Measurements from ENCODE around the gene FGFR2.

FGFR2 gene

DNA sequence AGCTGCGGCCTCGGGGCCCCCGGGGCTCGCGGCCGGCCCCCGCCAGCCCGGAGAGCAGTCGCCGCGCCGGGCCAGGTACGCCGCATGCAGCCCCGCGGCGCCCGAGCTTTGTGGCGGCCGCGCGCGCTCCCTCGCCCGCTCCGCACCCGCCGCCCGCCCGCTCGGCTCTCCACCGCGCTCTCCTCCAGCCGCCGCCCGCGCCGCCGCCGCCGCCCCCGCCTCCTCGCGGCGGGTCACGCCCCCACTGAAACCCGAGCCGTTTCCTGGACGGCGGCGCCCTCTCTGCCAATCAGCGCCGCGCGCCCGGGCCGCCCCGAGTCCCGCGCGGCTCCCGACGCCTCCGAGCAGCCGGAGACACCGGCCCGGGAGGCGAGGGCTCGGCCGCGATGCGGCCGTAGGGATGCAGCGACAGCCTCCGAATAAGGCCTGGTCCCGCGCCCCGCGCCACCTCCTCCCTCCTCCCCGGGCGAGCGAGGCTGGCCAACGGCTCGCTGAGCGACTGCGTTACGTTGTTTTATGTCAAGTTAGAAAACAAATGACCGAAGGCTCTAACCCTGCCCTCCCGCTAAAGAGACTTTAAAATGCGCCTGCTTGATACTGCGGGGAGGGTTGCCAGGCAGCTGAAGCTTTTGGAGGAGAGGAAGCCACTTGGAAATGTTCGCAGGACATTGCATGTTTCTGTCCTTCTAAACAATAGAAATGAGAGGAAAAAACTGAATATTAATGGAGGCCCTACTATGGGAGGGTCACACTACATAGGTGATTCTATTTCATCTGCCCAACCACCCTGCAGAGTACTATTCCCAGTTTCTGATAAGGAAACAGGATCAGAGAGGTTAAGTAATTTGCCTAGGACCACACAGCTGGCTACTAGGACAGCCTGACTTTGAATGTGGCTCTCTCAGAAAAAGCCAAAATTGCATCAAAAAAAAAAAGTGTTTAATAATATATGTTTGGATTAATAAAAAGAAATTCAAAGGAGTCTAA is at the start of gene FGFR2:
FGFR2 (minus strand) TSS at position 182 of the 987 bp plus-strand sequence. CDS start 4,627 bp downstream, outside the sequence.
- DNase-seq: no peak

DNA sequence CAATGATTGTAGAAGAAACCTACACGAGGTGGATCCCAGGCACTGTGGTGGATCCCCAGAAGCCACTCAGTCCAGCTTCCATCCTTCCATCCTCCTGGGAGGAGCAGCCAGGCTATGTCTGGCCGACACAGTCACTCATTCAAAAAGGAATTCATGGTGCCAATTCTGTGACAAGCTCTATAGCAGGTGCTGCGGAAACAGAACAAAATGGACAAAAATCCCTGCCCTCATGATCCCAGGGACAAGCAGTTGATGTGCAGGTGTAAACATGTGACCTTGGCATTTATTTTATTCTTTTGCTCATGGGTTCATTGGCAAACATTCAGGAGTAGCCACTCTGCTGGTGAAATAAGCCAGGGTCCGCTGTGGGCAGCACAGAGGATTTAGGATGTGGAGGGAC is 49.2 kb upstream of the FGFR2 start:
- no peak for DNase-seq

DNA sequence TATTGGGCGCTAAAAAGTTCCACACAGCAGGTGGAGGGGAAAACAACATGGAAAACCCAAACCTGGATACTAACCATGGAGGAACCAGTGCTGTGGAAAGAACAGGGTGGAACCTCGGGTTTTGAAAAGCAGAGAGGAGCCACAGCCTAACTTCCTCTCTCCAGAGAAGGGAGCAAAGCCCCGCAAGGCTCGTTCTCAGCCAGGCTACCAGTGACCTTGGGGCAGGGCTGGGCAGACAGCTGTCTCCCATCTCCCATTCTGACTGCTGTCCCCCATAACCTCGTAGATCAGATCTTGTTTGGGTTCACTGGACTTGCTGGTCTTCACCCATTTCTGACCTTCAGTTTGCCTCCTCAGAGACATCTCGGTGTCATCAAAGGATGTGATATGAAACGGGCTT is 47.5 kb upstream of the FGFR2 start:
- no peak for DNase-seq

DNA sequence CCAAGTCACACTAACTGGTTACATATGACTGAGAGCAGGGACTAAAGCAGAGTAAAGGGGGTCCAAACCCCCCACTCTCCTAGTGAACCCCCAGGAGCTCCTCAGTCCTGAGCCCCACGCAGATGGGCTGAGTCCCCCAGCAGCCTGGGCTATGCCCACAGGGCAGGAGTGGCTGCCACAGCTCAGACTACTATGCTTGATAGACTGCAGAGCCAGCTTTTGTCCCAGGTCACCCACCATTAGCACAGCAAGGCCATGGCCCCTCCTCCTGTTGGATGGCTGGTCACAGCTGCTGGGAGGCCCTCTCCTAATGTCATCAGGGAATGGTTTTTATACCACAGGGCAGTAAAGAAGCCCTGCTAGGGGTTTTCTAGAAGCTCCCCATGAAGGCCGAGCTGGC is 46.3 kb upstream of the FGFR2 start:
- no peak for DNase-seq

DNA sequence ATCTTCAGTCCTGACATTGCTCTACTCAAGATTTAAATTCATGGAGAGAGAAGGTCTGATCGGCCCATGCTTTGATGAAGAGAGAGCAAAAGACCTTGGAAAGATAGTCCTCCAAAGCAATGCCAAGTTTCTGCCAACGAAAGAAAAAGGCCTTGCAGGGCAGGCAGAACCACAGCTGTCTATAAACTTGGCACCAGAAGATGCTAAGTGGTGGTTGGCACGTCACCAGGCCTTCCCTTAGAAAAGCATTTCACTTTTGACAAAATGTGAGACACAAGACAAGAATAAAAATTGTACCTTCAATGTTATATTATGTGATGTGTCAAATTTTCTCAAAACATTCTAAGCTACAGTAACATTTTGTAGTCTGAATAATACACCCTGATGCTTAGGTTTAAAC is 42.0 kb upstream of the FGFR2 start:
- DNase-seq: no peak

DNA sequence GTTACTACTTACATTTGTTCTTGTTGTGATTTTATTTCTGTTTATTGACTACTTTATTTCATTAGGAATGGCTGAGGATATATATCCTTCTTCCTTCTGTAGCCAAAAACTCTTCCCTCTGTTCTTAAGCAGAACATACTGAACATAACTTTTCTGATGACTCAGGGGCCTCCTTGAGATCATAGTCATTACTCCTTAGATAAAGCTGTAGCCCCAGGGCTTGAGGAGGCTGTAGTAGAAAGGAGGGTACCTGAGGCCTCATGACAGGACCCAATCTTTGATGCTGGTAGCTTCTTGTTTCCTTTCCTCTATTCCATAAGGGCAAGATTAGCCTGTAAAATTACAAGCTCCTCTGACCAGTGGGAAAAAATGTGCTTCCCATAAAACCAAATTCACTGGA is 41.2 kb upstream of the FGFR2 start:
- DNase-seq: no peak

DNA sequence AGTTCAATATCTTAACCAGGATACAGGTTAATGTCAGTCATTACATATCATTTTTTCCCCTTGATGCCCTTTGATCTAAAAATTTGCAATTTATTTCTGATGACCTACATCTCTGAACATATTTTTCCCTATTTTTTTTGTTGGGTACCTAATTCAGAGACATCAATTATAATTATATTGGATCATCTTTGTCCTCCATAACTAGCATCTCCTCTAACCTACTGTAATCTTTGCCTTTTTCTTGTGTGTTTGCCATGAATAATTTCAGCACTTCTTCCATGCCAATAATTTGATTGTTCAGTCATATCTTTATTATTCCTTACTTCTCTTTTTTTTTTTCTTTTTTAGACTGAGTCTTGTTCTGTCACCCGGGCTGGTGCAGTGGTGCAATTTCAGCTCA is 39.2 kb upstream of the FGFR2 start:
- DNase-seq: no peak

DNA sequence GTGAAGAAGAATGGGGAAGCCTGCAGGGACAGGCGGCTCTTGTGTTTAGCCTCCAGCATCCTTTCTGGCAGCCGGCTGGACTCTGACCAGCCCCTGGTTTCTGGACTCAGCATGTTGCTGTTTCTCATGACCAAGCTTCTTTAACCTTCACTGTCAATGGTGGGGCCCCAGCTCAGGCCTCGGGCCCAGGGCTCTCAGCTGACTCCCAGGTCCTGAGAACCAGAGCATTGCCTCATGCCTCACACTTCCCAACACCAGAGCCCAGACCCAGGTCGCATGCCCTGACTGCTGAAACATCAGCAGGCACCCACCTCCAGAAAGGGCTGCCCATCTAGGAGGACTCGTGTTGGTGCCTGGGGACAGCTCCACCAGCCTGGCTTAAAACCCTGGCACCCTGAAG is 34.8 kb upstream of the FGFR2 start:
- no peak for DNase-seq

DNA sequence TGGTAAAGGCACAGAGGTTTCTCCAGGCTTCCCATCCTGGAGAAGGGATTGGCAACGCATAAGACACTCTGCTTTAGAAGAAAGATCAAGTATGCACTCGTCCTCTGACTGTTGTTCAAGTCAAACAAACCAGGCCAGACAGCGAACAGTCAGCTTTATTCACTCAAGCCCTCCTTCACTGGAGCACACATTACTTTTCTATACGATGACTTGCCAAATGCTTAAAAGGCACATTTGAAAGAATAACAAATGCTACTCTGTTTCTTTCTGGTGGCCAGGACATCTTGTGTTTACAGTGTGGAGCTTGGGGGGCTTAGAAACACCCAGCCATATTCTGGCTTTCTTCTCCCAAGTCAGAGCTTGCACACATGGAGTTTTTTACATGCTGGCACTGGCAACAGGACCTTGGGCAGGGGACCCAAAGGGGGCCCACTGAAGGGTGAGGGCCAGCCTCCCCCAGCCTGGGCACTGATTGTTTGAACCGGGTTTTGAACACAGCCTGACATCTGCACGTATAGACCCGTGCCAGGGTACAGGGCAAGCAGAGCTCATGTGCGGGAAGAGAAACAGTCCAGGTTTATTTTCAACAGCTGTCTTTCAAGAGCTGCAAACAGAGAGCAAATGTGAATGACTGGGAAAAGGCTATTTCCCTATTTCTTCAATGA is 33.3 kb upstream of the FGFR2 start:
- no peak for DNase-seq

DNA sequence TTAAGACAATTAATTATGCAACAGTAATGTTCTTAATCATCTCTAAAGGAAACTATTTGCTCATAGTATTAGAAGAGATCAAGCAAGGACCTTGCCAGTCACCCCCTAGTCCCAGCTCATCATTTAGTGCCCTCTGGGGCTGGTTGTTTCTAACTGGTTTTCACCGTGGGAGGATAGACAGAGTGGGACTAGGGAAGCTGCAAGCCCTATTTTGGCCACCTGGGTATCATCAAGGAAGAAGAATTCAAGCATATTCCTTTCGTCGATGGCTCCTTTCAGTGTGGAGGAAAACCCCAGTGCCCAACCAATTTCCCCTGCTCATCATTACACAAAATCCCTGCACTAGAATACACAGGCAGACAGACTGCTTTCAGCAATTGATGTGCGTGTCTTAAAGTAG is 30.6 kb upstream of the FGFR2 start:
- DNase-seq: no peak

DNA sequence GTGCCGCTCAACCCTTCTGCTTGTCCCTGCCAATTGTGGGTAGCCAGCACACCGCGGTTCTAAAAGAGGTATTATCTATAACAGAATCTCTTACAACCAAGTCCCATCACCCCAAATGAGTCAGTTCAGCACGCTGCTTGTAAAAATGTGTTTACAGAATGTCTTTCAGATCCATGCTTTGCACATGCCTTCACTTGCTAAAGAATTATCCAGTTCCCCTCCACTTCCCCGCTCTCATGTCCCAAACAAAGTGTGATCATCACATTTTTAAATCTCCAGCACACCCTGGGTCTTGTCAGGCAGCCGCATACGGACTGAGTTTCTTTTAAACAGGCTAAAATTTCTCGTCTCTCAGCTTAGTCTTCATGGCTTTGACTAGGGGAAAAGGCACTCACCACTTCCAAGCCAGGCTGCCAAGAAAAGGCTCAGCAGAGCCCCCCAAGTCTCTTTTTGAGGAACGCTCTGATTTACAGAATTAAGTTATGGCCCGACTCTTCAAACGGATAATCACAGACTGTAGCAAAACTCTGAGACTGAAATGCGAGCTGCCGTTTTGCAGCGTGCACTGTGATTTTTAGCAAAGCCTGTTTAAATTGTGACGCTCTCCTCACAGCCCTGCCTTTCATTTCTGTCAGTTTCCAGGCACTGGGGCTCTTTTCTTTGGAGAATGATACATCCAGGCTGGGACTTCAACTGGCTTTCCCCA is 29.8 kb upstream of the FGFR2 start:
- no peak for DNase-seq

DNA sequence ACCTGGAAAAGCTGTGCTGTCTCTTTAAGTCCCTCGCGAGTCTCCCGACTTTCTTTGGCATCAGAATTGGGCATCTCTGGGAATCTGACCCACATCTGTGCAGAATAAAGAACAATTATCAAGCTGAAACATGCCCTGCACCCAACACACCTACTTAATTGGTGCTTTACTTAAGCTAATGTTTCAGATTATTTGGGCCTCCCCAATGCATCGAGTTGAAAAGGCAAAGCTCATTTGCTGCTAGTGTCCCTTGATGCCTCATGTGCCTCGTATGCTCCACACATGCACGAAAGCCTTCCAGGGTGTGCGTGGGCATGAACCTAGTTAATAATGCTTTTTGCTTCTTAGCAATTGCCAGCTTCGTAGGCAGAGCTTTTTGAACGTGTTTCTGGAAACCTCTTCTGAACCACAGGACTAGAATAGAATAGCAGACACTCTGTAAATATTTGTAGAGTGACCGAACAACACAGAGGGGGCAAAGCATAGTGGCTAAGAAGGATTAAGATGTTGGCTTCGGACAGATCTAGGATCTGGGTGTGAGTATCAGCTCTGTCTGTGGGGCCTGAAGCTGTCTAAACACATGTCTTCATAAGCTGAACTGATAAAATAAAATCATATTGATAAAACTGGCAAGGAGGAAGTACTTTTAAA is 26.7 kb upstream of the FGFR2 start:
- DNase-seq: no peak

DNA sequence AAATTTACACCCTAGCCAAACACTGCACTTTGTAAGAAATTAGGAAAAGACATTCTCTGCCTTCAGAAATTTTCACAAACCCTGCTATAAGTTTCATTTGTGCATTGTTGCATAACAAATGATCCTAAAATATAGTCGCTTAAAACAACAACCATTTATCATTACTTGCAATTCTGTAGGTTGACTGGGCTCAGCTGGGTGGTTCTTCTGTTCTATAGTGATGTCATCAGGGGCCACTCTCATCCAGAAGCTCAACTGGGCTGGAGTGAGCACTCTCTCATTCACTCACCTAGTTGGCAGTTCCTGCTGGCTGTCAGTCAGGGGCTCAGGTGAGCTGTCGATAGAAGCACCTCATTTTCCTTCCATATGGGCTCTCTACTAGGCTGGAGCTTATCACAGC is 20.7 kb upstream of the FGFR2 start:
- DNase-seq: no peak

DNA sequence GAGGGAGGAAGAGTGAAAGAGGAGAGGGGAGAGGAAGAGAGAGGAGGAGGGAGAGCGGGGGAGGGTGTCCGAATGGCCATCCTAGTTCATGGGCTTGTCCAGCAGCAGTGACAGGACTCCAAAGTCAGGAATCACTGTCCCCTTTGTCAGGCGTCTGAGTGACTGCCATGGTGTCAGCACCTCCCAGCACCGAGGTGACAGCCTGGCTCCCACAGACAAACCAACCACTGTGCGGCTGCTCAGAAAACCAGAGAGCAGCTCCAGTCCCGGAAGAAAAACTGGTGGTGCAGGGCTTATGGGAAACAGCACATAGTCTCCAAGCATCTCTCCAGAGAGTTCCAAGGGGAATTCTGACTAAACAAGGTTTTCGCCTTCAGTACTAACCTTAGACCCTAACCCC is 18.9 kb upstream of the FGFR2 start:
- no peak for DNase-seq

DNA sequence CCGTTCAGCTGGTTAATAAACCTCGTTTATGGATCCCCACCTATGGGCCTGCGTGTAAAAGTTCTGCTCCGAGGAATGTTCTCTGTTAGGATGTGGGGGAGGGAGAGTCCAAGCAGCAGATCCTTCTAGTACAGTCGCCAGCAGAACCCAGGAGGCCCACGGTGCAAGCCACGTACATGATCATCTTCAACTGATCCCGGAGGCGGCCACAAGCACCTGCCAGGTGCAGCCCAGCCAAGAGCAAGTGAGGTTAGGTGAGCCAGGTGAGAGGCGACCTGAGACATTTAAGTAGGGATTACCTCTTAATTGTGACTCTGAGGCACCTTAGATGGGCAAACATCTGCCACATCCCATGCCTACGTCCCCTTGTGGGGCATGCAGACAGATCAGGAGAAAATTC is 18.0 kb upstream of the FGFR2 start:
- no peak for DNase-seq

DNA sequence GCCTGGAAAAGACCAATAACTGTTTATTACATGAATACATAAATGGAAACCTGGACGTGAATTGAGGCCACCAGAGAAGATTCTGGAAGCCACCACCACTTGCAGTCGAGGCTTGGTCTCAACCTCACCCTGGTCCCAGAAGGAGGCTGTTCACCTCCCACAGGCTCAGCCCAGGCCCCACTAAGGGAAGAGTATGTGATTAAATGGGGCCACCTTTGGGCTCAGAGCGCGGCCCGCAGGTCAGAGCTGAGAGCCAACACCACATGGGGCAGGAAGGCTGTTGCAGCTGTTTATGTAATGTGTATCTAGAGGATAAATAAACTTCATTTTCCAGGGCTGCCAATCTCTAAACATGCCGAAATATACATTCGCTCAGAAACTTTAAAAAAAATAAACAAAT is 17.6 kb upstream of the FGFR2 start:
- no peak for DNase-seq

DNA sequence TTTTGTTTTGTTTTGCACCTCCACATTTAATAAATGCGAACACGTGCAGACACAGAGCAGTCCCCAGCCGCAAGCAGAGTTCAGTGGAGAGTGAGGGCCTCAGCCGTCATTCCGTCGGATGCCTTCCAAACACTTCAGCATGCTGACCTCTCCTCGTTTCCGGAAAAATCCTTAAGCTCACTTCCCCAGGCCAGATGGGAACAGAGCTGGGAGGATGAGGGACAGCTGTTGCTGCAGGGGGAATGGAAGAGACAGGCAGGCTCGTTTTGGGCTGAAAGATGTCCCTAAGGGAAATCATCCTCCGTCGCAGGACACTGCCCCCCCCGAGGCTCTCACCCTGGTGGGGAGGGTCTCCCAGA is 17.2 kb upstream of the FGFR2 start:
- DNase-seq: no peak

DNA sequence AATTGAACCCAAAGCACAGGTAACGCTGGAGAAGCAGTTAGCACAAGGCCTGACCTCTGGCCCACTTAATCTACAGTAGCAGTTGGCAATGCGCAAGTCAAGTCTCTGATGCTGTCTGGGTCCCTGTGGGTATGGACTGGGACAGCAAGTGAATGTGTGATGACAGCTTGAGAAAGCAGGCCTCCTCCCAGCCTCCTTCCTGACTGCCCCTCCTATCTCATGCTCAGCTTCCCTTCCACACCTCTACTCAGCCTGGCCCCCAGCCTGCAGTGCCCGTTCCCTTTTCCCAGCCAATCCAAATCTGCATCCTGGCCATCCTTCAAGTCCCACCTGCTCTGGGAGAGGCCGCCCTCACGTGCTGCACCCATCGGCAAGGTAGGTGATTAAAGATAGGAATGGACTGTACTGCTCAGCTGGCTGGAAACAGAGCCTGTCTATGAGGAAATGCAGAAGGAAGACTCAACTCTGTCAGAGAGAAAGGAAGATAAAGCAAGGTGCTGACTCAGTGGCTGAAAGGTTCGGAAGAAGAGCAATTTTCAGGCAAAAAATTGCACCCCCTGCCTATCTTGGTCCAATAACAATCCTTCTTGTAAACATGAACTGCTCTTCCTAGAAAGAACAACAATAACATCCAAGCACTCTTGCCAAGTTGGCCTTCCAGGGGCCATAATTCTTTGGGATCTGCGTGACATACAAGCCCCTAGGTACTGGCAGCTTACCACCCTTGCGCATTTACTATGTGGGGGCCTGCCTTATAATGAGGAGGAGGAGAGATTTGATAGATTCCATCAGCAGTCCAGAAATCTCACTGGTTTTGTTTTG is 16.6 kb upstream of the FGFR2 start:
- DNase-seq: no peak

DNA sequence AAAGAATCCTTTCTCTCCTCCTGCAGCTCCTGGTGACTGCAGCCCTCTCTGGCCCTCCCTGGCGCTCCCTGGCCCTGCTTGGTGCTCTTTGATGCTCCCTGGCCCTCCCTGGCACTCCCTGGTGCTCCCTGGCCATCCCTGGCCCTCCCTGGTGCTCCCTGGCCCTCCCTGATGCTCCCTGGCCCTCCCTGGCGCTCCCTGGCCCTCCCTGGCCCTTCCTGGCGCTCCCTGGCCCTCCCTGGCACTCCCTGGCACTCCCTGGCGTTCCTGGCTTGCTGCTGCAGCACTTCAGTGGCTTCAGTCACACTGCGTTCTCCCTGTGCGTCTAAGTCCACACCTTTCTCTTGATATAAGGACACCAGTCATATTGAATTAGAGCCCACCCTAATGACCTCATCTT is 15.2 kb upstream of the FGFR2 start:
- DNase-seq: no peak

DNA sequence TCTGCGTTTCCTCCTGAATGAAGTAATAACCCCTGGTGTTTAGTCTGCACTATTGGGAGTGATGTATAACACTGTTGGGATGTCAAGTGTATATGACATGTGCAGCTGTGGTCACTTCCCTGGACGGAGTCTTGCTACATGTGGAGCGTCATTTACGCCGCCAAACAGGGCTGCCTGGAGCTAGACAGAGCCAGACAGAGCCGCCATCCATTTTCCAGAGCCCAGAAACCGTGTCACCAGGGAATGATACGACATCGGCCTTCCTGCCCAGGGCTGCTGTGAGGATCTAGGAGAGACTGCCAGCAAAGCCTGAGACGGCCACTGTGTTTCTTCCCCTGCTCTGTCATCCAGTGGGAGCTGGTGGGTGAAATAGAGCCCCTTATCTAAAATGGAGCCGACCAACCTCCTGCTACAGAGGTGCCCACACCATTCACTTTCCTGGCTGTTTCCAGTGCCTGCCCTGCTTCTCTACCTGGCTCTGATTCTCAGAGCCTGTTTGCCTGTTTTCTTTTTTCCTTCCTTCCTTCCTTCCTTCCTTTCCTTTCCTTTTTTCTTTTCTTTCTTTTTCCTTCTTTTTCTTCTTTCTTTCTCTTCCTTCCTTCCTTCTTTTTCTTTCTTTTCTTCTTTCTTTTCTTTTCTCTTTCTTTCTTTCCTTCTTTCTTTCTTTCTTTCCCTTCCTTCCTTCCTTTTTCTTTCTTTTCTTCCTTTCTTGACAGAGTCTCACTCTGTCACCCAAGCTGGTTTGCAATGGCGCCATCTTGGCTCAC is 13.3 kb upstream of the FGFR2 start:
- no peak for DNase-seq

DNA sequence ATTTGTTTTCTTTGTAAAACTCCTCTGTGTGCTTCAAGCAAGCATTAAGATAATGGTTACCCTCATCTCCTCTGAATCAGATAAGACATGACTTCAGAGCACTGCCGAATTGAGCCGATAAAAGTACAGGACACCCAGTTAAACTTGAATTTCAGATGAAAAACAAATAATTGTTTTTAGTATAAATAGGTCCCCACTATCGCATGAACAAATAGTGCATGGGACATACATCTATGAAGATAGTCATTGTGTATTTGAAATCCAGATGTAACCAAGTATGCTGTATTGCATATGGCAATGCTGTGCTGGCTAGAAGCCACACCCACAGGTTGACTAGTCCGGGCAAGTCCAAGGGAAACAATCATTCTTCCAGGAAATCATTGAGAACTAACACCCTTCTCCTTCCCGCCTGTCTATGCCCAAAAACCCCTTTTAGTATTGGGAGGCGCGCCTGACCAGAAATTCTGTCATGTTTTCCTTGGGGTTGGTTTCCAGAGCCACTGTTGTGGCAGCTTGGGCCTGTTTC is 12.6 kb upstream of the FGFR2 start:
- DNase-seq: no peak

Data from stimulated activated naive CD4-positive, alpha-beta T cell treated with Interleukin-2 at 50 U/mL for 16 hours (primary cell).